ENCODE results near the gene TNRC18.

DNA sequence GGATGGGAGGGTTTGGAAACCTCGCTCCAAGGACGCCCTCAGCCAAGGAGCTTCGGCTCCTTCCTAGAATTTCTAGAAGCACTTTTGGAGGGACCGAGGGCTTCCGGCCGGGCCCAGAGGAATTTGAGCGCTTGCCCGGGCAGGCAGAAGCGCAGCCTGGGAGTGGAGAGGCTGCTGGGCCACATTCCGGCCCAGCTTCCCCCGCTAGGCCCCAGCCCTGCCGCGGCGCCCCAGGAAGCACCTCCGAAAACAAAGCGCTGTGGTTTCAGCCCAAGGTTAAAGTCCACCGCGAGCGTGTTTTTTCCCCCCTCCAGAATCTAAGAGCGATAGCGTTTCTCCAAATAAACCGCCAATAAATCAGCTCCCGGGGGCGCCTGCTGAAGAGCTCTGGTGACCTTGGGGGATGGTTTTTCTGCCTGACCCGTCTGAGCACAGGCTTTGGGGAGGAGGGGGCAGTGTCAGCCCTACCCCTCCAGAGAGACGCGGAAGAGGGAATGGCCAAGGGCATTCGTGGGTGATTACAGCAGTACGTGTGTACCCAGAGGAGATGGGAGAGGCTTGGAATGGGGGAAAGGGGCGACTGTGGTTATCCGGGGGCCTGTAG lies 5.7 kb upstream of the TNRC18 start:
- TF ChIP-seq, protein P1, sequence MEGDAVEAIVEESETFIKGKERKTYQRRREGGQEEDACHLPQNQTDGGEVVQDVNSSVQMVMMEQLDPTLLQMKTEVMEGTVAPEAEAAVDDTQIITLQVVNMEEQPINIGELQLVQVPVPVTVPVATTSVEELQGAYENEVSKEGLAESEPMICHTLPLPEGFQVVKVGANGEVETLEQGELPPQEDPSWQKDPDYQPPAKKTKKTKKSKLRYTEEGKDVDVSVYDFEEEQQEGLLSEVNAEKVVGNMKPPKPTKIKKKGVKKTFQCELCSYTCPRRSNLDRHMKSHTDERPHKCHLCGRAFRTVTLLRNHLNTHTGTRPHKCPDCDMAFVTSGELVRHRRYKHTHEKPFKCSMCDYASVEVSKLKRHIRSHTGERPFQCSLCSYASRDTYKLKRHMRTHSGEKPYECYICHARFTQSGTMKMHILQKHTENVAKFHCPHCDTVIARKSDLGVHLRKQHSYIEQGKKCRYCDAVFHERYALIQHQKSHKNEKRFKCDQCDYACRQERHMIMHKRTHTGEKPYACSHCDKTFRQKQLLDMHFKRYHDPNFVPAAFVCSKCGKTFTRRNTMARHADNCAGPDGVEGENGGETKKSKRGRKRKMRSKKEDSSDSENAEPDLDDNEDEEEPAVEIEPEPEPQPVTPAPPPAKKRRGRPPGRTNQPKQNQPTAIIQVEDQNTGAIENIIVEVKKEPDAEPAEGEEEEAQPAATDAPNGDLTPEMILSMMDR (conservative IDR thresholded peaks at IDR 0.05), result no peak
- TF ChIP-seq EZH2 (IDR thresholded peaks at IDR 0.05; ENCODE audit: low read depth), result no peak
